ENCODE measurements around the gene CTBP1.

GRCh38 chr4:1241936-1242505 is 6.9 kb downstream of the CTBP1 start:
- TF ChIP-seq EZH2phosphoT487 (IDR thresholded peaks at IDR 0.05; ENCODE audit: insufficient read depth, low read depth) (no peak), EZH2 (IDR thresholded peaks at IDR 0.05; ENCODE audit: insufficient read depth, poor library complexity, severe bottlenecking) (no peak)

Data from GM23248 (cell line).